C4-2B (cell line): ENCODE results near the gene KATNAL1.

Experiments
- CTCF ChIP-seq: fragments of 450-650 bp; conservative IDR thresholded peaks from 2 replicates; pipeline ENCODE4 v1.5.1; 2017; ENCODE audit warnings: mild to moderate bottlenecking
- ZFX ChIP-seq: fragments of 450-650 bp; IDR thresholded peaks from 2 replicates; pipeline ENCODE4 v1.6.1; 2017

- no peak for TF ChIP-seq CTCF
- no peak for TF ChIP-seq ZFX
Observed at GRCh38 chr13:30193279-30194234, 113.8 kb downstream of the KATNAL1 start.
